Measurements from ENCODE around the gene UBE2H. TPM values are rescaled to one million over a fixed set of nuclear protein-coding genes. Genes with fewer than 3 reads are reported as not detected.
A peak's percentile ranks its signal among the peaks of the same experiment; 100 is the strongest.

UBE2H gene
- total and polyA plus RNA-seq, 2 donors (not counting 1 experiment from before 2014, with no cell fraction given): 23.3 to 54.1 TPM

DNA sequence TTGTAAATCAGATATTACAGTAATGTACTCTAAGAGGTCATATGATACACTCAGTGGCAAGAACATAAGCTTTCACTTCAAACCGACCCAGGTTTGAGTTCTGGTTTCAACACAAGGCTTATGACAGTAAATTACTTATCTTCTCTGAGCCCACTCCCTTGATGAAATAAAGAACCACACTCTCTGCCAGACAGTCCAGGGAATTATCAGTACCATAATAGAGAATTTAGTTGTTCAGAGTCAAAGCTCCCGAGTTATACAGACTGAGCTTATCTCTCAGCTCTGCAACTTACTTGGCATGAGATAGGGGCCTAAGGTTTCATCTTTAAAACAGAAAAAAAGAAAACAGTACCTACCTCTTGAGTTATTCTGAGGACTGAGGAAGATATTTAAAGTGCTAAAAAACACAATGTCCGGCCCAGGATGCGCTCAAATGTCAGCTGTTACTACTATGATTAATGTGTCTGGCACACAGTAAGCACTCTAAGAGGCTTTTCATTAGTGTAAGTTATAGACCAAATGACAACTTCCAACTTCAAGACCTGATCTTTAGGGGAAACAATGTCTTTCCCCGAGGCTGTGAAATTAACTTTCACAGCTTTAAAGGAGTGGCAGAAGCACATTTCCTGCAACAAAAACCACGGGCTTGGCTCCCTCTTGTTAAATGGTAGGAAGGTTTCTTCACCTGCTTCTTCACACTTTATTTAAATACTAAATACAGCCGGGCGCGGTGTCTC is 38.1 kb downstream of the UBE2H start:
- Mint-ChIP-seq H3K4me1 (peaks cover 47% of the 10 kb centered on the region), H3K4me3 (no peak overlapping the region), H3K27ac (no peak overlapping the region), H3K9me3 (ENCODE audit: insufficient read depth) (no peaks in the 10 kb centered on the region), H3K27me3 (no peaks in the 10 kb centered on the region)
- H3K27ac ChIP-seq (ENCODE audit: low read length in 2 of 2): peak overlapping the region in 1 of 2 donors; percentile 26
- no peaks in the 10 kb centered on the region for H3K27me3 ChIP-seq (replicated peaks in 1 of 4; ENCODE audit: control extremely low read depth in 1 of 4, control insufficient read depth in 3 of 4, insufficient read depth in 4 of 4, low read length in 3 of 4)
- H3K9ac ChIP-seq (ENCODE audit: low read length): no peak overlapping the region
- intact Hi-C loops (cut with micrococcal nuclease): no loop called here
- no peak overlapping the region for H3K4me3 ChIP-seq (ENCODE audit: control extremely low read depth in 1 of 5, extremely low read depth in 1 of 5, insufficient read depth in 1 of 5, low read depth in 2 of 5, low read length in 4 of 5)
- no peaks in the 10 kb centered on the region for H3K9me3 ChIP-seq (ENCODE audit: control extremely low read depth in 1 of 3, control insufficient read depth in 2 of 3, insufficient read depth in 1 of 3, low read length in 2 of 3)
- WGBS (ENCODE audit: insufficient coverage): 100% methylated on average over 3 of the region's 9 CpGs
- peaks cover 6 to 7% of the 10 kb centered on the region in 2 donors for H3K4me1 ChIP-seq (ENCODE audit: control insufficient read depth in 2 of 2, insufficient read depth in 2 of 2, low read length in 2 of 2)
- ChIA-PET POLR2A (no interaction called here), CTCF (interaction anchor here (1.3 kb wide), 1 partner anchor 11 kb away, joined by 4 read pairs; no protein-coding TSS in a partner anchor)
- no peak for TF ChIP-seq EZH2 (IDR thresholded peaks at IDR 0.05; ENCODE audit: borderline replicate concordance, insufficient read depth, low read depth, low read length, poor library complexity, severe bottlenecking)
- no peak for TF ChIP-seq CTCF (IDR thresholded peaks at IDR 0.05)
- H2AFZ ChIP-seq (ENCODE audit: insufficient read depth, low read depth, low read length, poor library complexity, severe bottlenecking): no peak overlapping the region
- no peak for ATAC-seq (ENCODE audit: low read depth)
- DNase-seq: no peak
- peak overlapping the region; percentile 14 for H3K4me2 ChIP-seq (replicated peaks; ENCODE audit: low read depth, low read length, poor library complexity, severe bottlenecking)
- H4K20me1 ChIP-seq (ENCODE audit: control insufficient read depth, insufficient read depth, low read length, poor library complexity, severe bottlenecking): peaks cover 64% of the 10 kb centered on the region
- peaks cover 3 to 17% of the 10 kb centered on the region in 2 experiments for H3K36me3 ChIP-seq (replicated peaks in 1 of 2; ENCODE audit: control extremely low read depth in 1 of 2, control insufficient read depth in 1 of 2, extremely low read depth in 1 of 2, insufficient read depth in 2 of 2, low read length in 1 of 2)
- H3K79me2 ChIP-seq (ENCODE audit: control insufficient read depth, insufficient read depth, low read length): peaks cover 100% of the 10 kb centered on the region

GRCh38 chr7:129913428-129913827 is 39.3 kb downstream of the UBE2H start:
- peaks cover 52% of the 10 kb centered on the region for H4K20me1 ChIP-seq (ENCODE audit: control insufficient read depth, insufficient read depth, low read length, poor library complexity, severe bottlenecking)
- H2AFZ ChIP-seq (ENCODE audit: insufficient read depth, low read depth, low read length, poor library complexity, severe bottlenecking): no peak overlapping the region
- no peak for ATAC-seq (ENCODE audit: low read depth)
- peaks cover 3 to 19% of the 10 kb centered on the region in 2 experiments for H3K36me3 ChIP-seq (replicated peaks in 1 of 2; ENCODE audit: control extremely low read depth in 1 of 2, control insufficient read depth in 1 of 2, extremely low read depth in 1 of 2, insufficient read depth in 2 of 2, low read length in 1 of 2)
- H3K27ac ChIP-seq (ENCODE audit: low read length in 2 of 2): no peak overlapping the region
- H3K79me2 ChIP-seq (ENCODE audit: control insufficient read depth, insufficient read depth, low read length): peaks cover 100% of the 10 kb centered on the region
- H3K4me3 ChIP-seq (ENCODE audit: control extremely low read depth in 1 of 5, extremely low read depth in 1 of 5, insufficient read depth in 1 of 5, low read depth in 2 of 5, low read length in 4 of 5): no peak overlapping the region
- H3K27me3 Mint-ChIP-seq: no peaks in the 10 kb centered on the region
- TF ChIP-seq CTCF (IDR thresholded peaks at IDR 0.05): no peak
- TF ChIP-seq EZH2 (IDR thresholded peaks at IDR 0.05; ENCODE audit: borderline replicate concordance, insufficient read depth, low read depth, low read length, poor library complexity, severe bottlenecking): no peak
- no peak overlapping the region for H3K4me2 ChIP-seq (replicated peaks; ENCODE audit: low read depth, low read length, poor library complexity, severe bottlenecking)
- POLR2A ChIA-PET: no interaction called here
- H3K27ac Mint-ChIP-seq: no peak overlapping the region
- no peaks in the 10 kb centered on the region for H3K9me3 ChIP-seq (ENCODE audit: control extremely low read depth in 1 of 3, control insufficient read depth in 2 of 3, insufficient read depth in 1 of 3, low read length in 2 of 3)
- WGBS (ENCODE audit: insufficient coverage): 100% methylated on average over 3 of the region's 3 CpGs
- DNase-seq: no peak
- peaks cover 51% of the 10 kb centered on the region for H3K4me1 Mint-ChIP-seq
- H3K9ac ChIP-seq (ENCODE audit: low read length): no peak overlapping the region
- CTCF ChIA-PET: no interaction called here
- intact Hi-C loops (cut with micrococcal nuclease): no loop called here
- no peaks in the 10 kb centered on the region for H3K9me3 Mint-ChIP-seq (ENCODE audit: insufficient read depth)
- H3K27me3 ChIP-seq (replicated peaks in 1 of 4; ENCODE audit: control extremely low read depth in 1 of 4, control insufficient read depth in 3 of 4, insufficient read depth in 4 of 4, low read length in 3 of 4): no peaks in the 10 kb centered on the region
- no peak overlapping the region for H3K4me3 Mint-ChIP-seq
- H3K4me1 ChIP-seq (ENCODE audit: control insufficient read depth in 2 of 2, insufficient read depth in 2 of 2, low read length in 2 of 2): peaks cover 14 to 16% of the 10 kb centered on the region in 2 donors
